HG02885 (cell line): ENCODE data around the gene HCN4.

Experiments used
- ATAC-seq: cut with Tn5 transposase; IDR thresholded peaks from one replicate; pipeline ENCODE4 v1.9.1; 2021; ENCODE audit warnings: mild to moderate bottlenecking; ENCODE audit not compliant: unreplicated experiment, poor library complexity

Gene HCN4

GRCh38 chr15:73352082-73352481 lies 16.7 kb downstream of the HCN4 start:
- ATAC-seq: no peak

- no peak for ATAC-seq
Measured at GRCh38 chr15:73349191-73349590, 19.6 kb downstream of the HCN4 start.

- no peak for ATAC-seq
Measured at GRCh38 chr15:73346735-73347312, 21.9 kb downstream of the HCN4 start.

GRCh38 chr15:73345658-73346057 lies 23.1 kb downstream of the HCN4 start:
- no peak for ATAC-seq

GRCh38 chr15:73344056-73344455 lies 24.7 kb downstream of the HCN4 start:
- no peak for ATAC-seq

GRCh38 chr15:73341886-73342600 lies 26.7 kb downstream of the HCN4 start:
- no peak for ATAC-seq

GRCh38 chr15:73340502-73341192 lies 28.1 kb downstream of the HCN4 start:
- no peak for ATAC-seq

- ATAC-seq: no peak
Measured at GRCh38 chr15:73338606-73339374, 30.0 kb downstream of the HCN4 start.

GRCh38 chr15:73338058-73338457 lies 30.7 kb downstream of the HCN4 start:
- no peak for ATAC-seq

GRCh38 chr15:73337187-73337586 lies 31.6 kb downstream of the HCN4 start:
- ATAC-seq: no peak

- ATAC-seq: no peak
Measured at GRCh38 chr15:73336756-73337155, 32.0 kb downstream of the HCN4 start.

- ATAC-seq: no peak
Measured at GRCh38 chr15:73335471-73335870, 33.3 kb downstream of the HCN4 start.

GRCh38 chr15:73335026-73335425 lies 33.7 kb downstream of the HCN4 start:
- ATAC-seq: no peak

GRCh38 chr15:73334086-73334485 lies 34.7 kb downstream of the HCN4 start:
- ATAC-seq: no peak

- ATAC-seq: no peak
Measured at GRCh38 chr15:73333001-73333400, 35.8 kb downstream of the HCN4 start.

GRCh38 chr15:73331991-73332925 lies 36.5 kb downstream of the HCN4 start:
- no peak for ATAC-seq

- no peak for ATAC-seq
Measured at GRCh38 chr15:73331501-73331900, 37.3 kb downstream of the HCN4 start.

GRCh38 chr15:73330206-73331051 lies 38.3 kb downstream of the HCN4 start:
- ATAC-seq: no peak
